Tibial nerve (tissue), 4 donors: Measurements from ENCODE around the gene MPPED1. TPM values are rescaled to one million over a fixed set of nuclear protein-coding genes. Genes with fewer than 3 reads are reported as not detected.

ENCODE experiments used
- DNase-seq, 2 donors: peaks; one replicate each; pipeline ENCODE4 v3.0.0-alpha.2; 2019; ENCODE audit warnings: low spot score in 2 of 2
- H3K27ac ChIP-seq, 4 donors: fragments of 200-600 bp; sonication (generic) in 3 of 4; one replicate each; pipeline ENCODE4 v1.5.1; 2017 to 2019; ENCODE audit warnings: mild to moderate bottlenecking in 1 of 4
- H3K27me3 ChIP-seq, 2 donors: fragments of 200-600 bp; sonication (generic) in 1 of 2; one replicate each; pipeline versions ENCODE4 v1.5.1 to v1.6.0; 2017 to 2019
- H3K36me3 ChIP-seq, 3 donors: fragments of 200-600 bp; sonication (generic); one replicate each; pipeline ENCODE4 v1.5.1; 2018 to 2019
- H3K4me1 ChIP-seq, 4 donors: fragments of 200-600 bp; sonication (generic) in 3 of 4; one replicate each; pipeline ENCODE4 v1.5.1; 2017 to 2019
- H3K4me3 ChIP-seq, 4 donors: fragments of 200-600 bp; sonication (generic) in 3 of 4; one replicate each; pipeline ENCODE4 v1.5.1; 2017 to 2019; ENCODE audit warnings: mild to moderate bottlenecking in 1 of 4, moderate library complexity in 1 of 4
- H3K9me3 ChIP-seq, 4 donors: fragments of 200-600 bp; sonication (generic) in 3 of 4; one replicate each; pipeline ENCODE4 v1.5.1; 2017 to 2019
- EP300 ChIP-seq, 2 donors: sonication (generic); formaldehyde crosslinking; IDR thresholded peaks; one replicate each; pipeline ENCODE4 v1.6.1; 2017; ENCODE audit warnings: antibody characterized with exemption in 2 of 2, mild to moderate bottlenecking in 1 of 2
- POLR2A ChIP-seq, 2 donors: fragments of 450-650 bp; IDR thresholded peaks; one replicate each; pipeline ENCODE4 v1.6.1; 2017; ENCODE audit warnings: antibody characterized with exemption in 2 of 2, mild to moderate bottlenecking in 2 of 2, moderate library complexity in 2 of 2
- WGBS, 2 donors: methylation state at CpG; one replicate each; pipeline ENCODE4 v1.1.5; 2018; 5-methylcytosine and 5-hydroxymethylcytosine counted together
- total RNA-seq, 4 donors: library from RNA; depleted of rRNA; stranded (reverse); fragments of >200 nt; gene quantifications; one replicate each; pipeline ENCODE4 v1.1.0, GENCODE V29; 2016
- TF ChIP-seq, protein P1 (sequence below), 5 experiments: fragments of 200-600 bp in 3 of 5; fragments of 450-650 bp in 2 of 5; sonication (generic) in 3 of 5; IDR thresholded peaks; one replicate each; pipeline ENCODE4 v1.5.1; 2016 to 2019; ENCODE audit warnings: antibody characterized with exemption in 5 of 5, mild to moderate bottlenecking in 3 of 5, moderate library complexity in 2 of 5

Gene MPPED1
- total RNA-seq, 4 donors from 2014 or later: 1.2 to 2.4 (median 1.8) TPM

DNA sequence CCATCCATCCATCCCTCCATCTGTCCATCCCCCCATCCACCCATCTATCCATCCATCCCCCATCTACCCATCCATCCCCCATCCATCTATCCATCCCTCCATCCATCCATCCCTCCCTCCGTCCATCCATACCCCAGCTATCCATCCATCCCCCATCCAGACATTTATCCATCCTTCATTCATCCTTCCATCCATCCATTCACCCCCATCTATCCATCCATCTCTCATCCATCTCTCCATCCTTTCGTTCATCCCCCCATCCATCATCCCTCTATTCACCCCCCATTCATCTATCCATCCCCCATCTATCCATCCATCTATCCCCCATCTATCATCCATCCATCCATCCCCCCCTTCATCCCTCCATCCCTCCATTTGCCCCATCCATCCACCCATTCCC lies 97.5 kb downstream of the MPPED1 start:
- Histone ChIP-seq H3K9me3 (no peaks in the 10 kb centered on the region), H3K4me3 (no peak overlapping the region), H3K27ac (no peak overlapping the region), H3K4me1 (no peaks in the 10 kb centered on the region), H3K27me3 (no peaks in the 10 kb centered on the region), H3K36me3 (no peaks in the 10 kb centered on the region)
- no peak for DNase-seq
- TF ChIP-seq EP300 (IDR thresholded peaks at IDR 0.05) (no peak), POLR2A (IDR thresholded peaks at IDR 0.05) (no peak)
- TF ChIP-seq, protein P1, sequence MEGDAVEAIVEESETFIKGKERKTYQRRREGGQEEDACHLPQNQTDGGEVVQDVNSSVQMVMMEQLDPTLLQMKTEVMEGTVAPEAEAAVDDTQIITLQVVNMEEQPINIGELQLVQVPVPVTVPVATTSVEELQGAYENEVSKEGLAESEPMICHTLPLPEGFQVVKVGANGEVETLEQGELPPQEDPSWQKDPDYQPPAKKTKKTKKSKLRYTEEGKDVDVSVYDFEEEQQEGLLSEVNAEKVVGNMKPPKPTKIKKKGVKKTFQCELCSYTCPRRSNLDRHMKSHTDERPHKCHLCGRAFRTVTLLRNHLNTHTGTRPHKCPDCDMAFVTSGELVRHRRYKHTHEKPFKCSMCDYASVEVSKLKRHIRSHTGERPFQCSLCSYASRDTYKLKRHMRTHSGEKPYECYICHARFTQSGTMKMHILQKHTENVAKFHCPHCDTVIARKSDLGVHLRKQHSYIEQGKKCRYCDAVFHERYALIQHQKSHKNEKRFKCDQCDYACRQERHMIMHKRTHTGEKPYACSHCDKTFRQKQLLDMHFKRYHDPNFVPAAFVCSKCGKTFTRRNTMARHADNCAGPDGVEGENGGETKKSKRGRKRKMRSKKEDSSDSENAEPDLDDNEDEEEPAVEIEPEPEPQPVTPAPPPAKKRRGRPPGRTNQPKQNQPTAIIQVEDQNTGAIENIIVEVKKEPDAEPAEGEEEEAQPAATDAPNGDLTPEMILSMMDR (IDR thresholded peaks at IDR 0.05): no peak
- WGBS, 2 donors: 92% methylated on average over 2 of the region's 2 CpGs

DNA sequence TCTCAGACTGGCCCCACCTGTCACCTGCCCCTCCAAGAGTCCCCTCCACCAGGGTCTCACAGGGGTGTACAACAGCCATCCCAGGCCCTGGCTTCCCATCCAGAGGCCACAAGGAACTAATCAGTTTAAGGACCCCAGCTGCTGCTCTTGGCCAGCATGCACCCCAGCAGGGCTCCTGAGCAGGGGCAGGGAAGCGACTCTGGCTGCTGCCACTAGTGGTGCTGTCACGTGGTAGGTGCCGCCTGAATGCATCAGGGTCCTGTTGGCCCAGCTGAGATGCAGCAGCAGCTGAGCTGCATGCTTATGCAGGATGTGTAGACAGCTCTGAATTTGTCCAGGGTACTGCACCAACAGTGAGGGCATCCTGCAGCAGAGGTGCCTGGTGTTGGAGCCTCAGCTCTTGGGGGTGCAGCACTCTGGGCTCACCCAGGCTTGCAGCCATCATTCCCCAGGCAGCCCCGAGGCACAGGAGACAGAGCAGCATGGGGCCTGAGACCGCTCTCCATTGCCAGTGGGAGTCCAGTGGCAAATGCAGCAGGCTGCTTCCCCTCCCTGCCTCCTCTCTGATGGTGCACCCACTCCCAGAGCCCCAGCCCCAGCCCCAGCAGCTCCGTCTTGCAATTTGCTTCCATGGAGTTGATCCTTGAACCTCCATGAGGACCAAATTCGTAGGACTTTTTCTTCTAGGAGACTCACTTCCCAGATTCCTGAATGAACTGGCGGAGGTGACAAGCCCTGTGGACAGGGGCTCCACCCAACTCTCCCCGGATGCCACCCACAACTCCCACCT lies 98.7 kb downstream of the MPPED1 start:
- no peak for TF ChIP-seq POLR2A (IDR thresholded peaks at IDR 0.05)
- TF ChIP-seq, protein P1 (IDR thresholded peaks at IDR 0.05): no peak
- TF ChIP-seq EP300 (IDR thresholded peaks at IDR 0.05): no peak
- WGBS, 2 donors: 76 to 86% methylated on average over 9 of the region's 9 CpGs
- Histone ChIP-seq H3K36me3 (no peaks in the 10 kb centered on the region), H3K4me3 (no peak overlapping the region), H3K27me3 (no peaks in the 10 kb centered on the region), H3K4me1 (no peaks in the 10 kb centered on the region), H3K9me3 (no peaks in the 10 kb centered on the region), H3K27ac (no peak overlapping the region)
- no peak for DNase-seq

GRCh38 chr22:43511276-43511910 lies 99.6 kb downstream of the MPPED1 start:
- no peaks in the 10 kb centered on the region for H3K9me3 ChIP-seq
- no peaks in the 10 kb centered on the region for H3K27me3 ChIP-seq
- TF ChIP-seq, protein P1 (IDR thresholded peaks at IDR 0.05): no peak
- TF ChIP-seq EP300 (IDR thresholded peaks at IDR 0.05): no peak
- no peak for TF ChIP-seq POLR2A (IDR thresholded peaks at IDR 0.05)
- no peak for DNase-seq
- 76 to 80% methylated on average over 16 of the region's 16 CpGs for WGBS, 2 donors
- no peak overlapping the region for H3K27ac ChIP-seq
- H3K4me3 ChIP-seq: no peak overlapping the region
- H3K4me1 ChIP-seq: no peaks in the 10 kb centered on the region
- H3K36me3 ChIP-seq: no peaks in the 10 kb centered on the region

DNA sequence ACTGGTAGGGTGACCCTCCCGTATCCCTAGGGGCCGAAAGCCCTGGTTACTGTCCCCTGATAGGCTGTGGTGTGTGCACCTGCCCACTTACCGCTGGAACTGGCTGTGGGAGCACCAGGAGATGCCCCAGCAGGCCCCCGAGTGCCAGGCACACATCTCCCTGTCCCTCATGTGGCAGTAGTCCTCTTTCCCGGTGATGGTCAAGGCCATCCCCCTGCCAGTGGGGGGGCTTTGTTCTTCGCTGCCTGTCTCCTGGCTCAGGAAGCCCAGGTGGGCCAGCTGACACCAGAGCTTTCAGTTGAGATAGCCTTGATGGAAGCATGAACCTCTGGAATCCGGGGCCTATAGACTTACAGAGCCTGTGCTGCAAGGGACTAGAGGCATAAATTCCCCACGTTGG lies 100.5 kb downstream of the MPPED1 start:
- H3K36me3 ChIP-seq: no peaks in the 10 kb centered on the region
- no peak for DNase-seq
- H3K9me3 ChIP-seq: no peaks in the 10 kb centered on the region
- no peaks in the 10 kb centered on the region for H3K4me1 ChIP-seq
- TF ChIP-seq, protein P1 (IDR thresholded peaks at IDR 0.05): no peak
- TF ChIP-seq EP300 (IDR thresholded peaks at IDR 0.05): no peak
- TF ChIP-seq POLR2A (IDR thresholded peaks at IDR 0.05): no peak
- no peak overlapping the region for H3K27ac ChIP-seq
- H3K27me3 ChIP-seq: no peaks in the 10 kb centered on the region
- H3K4me3 ChIP-seq: no peak overlapping the region
- 78 to 87% methylated on average over 6 to 8 of the region's 8 CpGs for whole genome bisulfite sequencing, 2 donors

DNA sequence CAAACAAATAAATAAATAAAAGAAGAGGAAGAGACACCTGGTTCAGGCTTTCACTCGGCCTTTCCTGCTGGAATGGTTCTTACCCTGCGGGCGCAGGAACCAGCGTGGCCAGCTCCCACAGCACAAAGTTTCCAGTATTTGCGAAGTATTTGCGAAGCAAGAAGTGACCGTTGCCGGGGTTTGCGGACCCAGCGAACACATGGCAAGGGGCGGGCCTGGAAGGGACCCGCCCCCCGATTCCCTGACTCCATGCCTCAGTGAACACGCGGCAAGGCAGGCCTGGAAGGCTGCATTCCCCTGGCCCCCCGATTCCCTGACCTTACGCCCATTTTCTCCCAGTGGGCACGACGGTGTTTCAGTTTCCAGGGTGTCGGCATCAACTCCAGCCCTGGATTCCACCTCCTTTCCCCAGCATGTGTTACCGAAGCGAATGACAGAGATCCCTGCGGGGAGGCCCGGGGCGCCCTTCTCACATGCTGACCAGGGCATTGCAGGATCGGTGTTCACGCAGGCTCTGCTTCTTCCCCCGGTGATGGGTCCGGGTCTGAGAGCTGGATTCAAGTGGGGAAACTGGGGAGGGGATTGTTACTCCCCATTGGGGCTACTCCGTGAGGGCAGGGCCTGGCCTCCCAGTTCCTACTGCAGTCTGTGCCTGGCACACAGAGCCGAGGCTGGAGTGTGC lies 102.8 kb downstream of the MPPED1 start:
- WGBS, 2 donors: 81% methylated on average over 28 to 31 of the region's 31 CpGs
- no peaks in the 10 kb centered on the region for H3K4me1 ChIP-seq
- no peaks in the 10 kb centered on the region for H3K36me3 ChIP-seq
- no peak overlapping the region for H3K4me3 ChIP-seq
- H3K27ac ChIP-seq: no peak overlapping the region
- DNase-seq: no peak
- no peaks in the 10 kb centered on the region for H3K9me3 ChIP-seq
- no peak for TF ChIP-seq POLR2A (IDR thresholded peaks at IDR 0.05)
- TF ChIP-seq EP300 (IDR thresholded peaks at IDR 0.05): no peak
- TF ChIP-seq, protein P1 (IDR thresholded peaks at IDR 0.05): no peak
- no peaks in the 10 kb centered on the region for H3K27me3 ChIP-seq
